Endothelial cell of umbilical vein (primary cell): ENCODE data around the gene SEMG2. TPM values are rescaled to one million over a fixed set of nuclear protein-coding genes. Genes with fewer than 3 reads are reported as not detected.

Experiments
- BruUV-seq: library from RNA; stranded (reverse); fragments of 400-500 nt; replicated peaks from 2 replicates; lab custom pipeline; 2021; lab: Mats Ljungman, UMichigan
- CTCF ChIA-PET: fragments of 300-600, 350-600 bp; sonication (Branson Sonifier 250); formaldehyde crosslinking; loops from one replicate; lab custom pipeline; 2021; ENCODE audit warnings: antibody characterized with exemption, inconsistent platforms; lab: Charles Lee
- POLR2A ChIA-PET: fragments of 300-600, 350-600 bp; sonication (Branson Sonifier 250); formaldehyde crosslinking; loops from one replicate; lab custom pipeline; 2021; ENCODE audit warnings: antibody characterized with exemption, inconsistent platforms; lab: Charles Lee
- DNase-seq: peaks from one replicate; pipeline ENCODE4 v3.0.0-alpha.2; 2011; ENCODE audit warnings: low read depth, low spot score
- FAIRE-seq: peaks from 2 replicates; lab custom pipeline; 2011; peaks lifted over from hg19 to GRCh38; lab: Jason Lieb, UNC
- H2AFZ ChIP-seq: 2 replicates; pipeline ENCODE4 v1.6.0; 2012; ENCODE audit warnings: low read depth, low read length, control low read depth, inconsistent platforms
- H3K27ac ChIP-seq: 2 replicates; pipeline ENCODE4 v1.5.1; 2011; ENCODE audit warnings: low read depth, mild to moderate bottlenecking, control low read depth, low read length, moderate library complexity; ENCODE audit not compliant: insufficient read depth
- H3K27me3 ChIP-seq, 2 experiments: 2 replicates each; pipeline versions ENCODE4 v1.6.0 to v1.6.1; 2011; ENCODE audit warnings: low read length in 2 of 2, mixed read lengths in 1 of 2; ENCODE audit not compliant: control insufficient read depth in 2 of 2, insufficient read depth in 2 of 2
- H3K36me3 ChIP-seq, 2 experiments: 2 replicates in 1 of 2; 3 replicates in 1 of 2; pipeline ENCODE4 v1.5.1; 2011; ENCODE audit warnings: low read length in 2 of 2, mild to moderate bottlenecking in 1 of 2, moderate library complexity in 1 of 2; ENCODE audit not compliant: control insufficient read depth in 2 of 2, insufficient read depth in 2 of 2; ENCODE audit errors: extremely low read depth in 1 of 2
- H3K4me1 ChIP-seq: 3 replicates; pipeline ENCODE4 v1.5.1; 2011; ENCODE audit warnings: mild to moderate bottlenecking, low read length; ENCODE audit not compliant: control insufficient read depth, insufficient read depth; ENCODE audit errors: extremely low read depth
- H3K4me2 ChIP-seq: 2 replicates; pipeline ENCODE4 v1.6.1; 2011; ENCODE audit warnings: low read length, control low read depth, mixed read lengths; ENCODE audit not compliant: insufficient read depth
- H3K4me3 ChIP-seq, 3 experiments: fragments of 200-600 bp in 1 of 3; sonication (generic), shearing (Covaris generic) in 1 of 3; replicated peaks in 1 of 3; 2 replicates each; pipeline ENCODE4 v1.5.1; 2011 to 2016; ENCODE audit warnings: control low read depth in 3 of 3, low read length in 3 of 3, mild to moderate bottlenecking in 2 of 3, inconsistent platforms in 1 of 3, low read depth in 1 of 3, moderate library complexity in 1 of 3; ENCODE audit not compliant: insufficient read depth in 1 of 3
- H3K79me2 ChIP-seq: 2 replicates; pipeline ENCODE4 v1.6.0; 2012; ENCODE audit warnings: low read length, inconsistent platforms; ENCODE audit not compliant: control insufficient read depth, insufficient read depth
- H3K9ac ChIP-seq: replicated peaks from 2 replicates; pipeline ENCODE3; 2011; ENCODE audit warnings: low read length, control low read depth; ENCODE audit not compliant: insufficient read depth; ENCODE audit errors: extremely low read depth
- H3K9me1 ChIP-seq: replicated peaks from 3 replicates; pipeline ENCODE4 v1.6.0; 2011; ENCODE audit warnings: mild to moderate bottlenecking, low read length; ENCODE audit not compliant: control insufficient read depth, insufficient read depth; ENCODE audit errors: extremely low read depth
- H3K9me3 ChIP-seq: replicated peaks from 2 replicates; pipeline ENCODE4 v1.5.1; 2012; ENCODE audit warnings: low read length, inconsistent platforms; ENCODE audit not compliant: control insufficient read depth, insufficient read depth
- H4K20me1 ChIP-seq: replicated peaks from 2 replicates; pipeline ENCODE3; 2011; ENCODE audit warnings: mild to moderate bottlenecking, low read length; ENCODE audit not compliant: control insufficient read depth, insufficient read depth; ENCODE audit errors: extremely low read depth
- CTCF ChIP-seq, 2 donors: IDR thresholded peaks; 1 replicate in 1 of 2; 2 replicates in 1 of 2; pipeline ENCODE4 v1.5.1; 2011; ENCODE audit warnings: low read length in 2 of 2, mild to moderate bottlenecking in 2 of 2, moderate library complexity in 2 of 2, control low read depth in 1 of 2, inconsistent platforms in 1 of 2, low read depth in 1 of 2; ENCODE audit not compliant: insufficient read depth in 1 of 2; ENCODE audit errors: extremely low read depth in 1 of 2
- EZH2 ChIP-seq: IDR thresholded peaks from 2 replicates; pipeline ENCODE4 v1.6.1; 2012; ENCODE audit warnings: borderline replicate concordance, low read depth, mild to moderate bottlenecking, moderate library complexity, low read length, inconsistent platforms; ENCODE audit not compliant: severe bottlenecking
- FOS ChIP-seq: IDR thresholded peaks from 2 replicates; pipeline ENCODE4 v1.6.1; 2011; ENCODE audit warnings: mild to moderate bottlenecking, low read length, moderate library complexity, borderline replicate concordance; ENCODE audit not compliant: insufficient read depth
- GATA2 ChIP-seq: IDR thresholded peaks from 2 replicates; pipeline ENCODE4 v1.7.0; 2011; ENCODE audit warnings: low read depth, mild to moderate bottlenecking, moderate library complexity, mixed read lengths, low read length; ENCODE audit not compliant: insufficient read length, insufficient read depth
- JUN ChIP-seq: IDR thresholded peaks from 2 replicates; pipeline ENCODE4 v1.6.1; 2011; ENCODE audit warnings: borderline replicate concordance, low read depth; ENCODE audit not compliant: insufficient read length, insufficient read depth
- MYC ChIP-seq: IDR thresholded peaks from one replicate; pipeline ENCODE4 v1.6.1; 2011; ENCODE audit warnings: mild to moderate bottlenecking, low read depth, low read length
- POLR2A ChIP-seq: IDR thresholded peaks from 2 replicates; pipeline ENCODE4 v1.6.1; 2012; ENCODE audit warnings: low read depth, mild to moderate bottlenecking, control low read depth, low read length
- POLR2AphosphoS5 ChIP-seq: IDR thresholded peaks from 2 replicates; pipeline ENCODE4 v1.6.1; 2012; ENCODE audit warnings: low read depth, mild to moderate bottlenecking, control low read depth, low read length, moderate library complexity; ENCODE audit not compliant: insufficient read depth
- dilution Hi-C: fragments of 300-500 bp; cut with MboI; formaldehyde crosslinking; loops from one replicate; pipeline ENCODE4 v1.15.0; 2019; ENCODE audit warnings: low sequenced_read_pairs; ENCODE audit not compliant: extremely low pct_ligation_motif_present
- intact Hi-C: fragments of 100-400 bp; cut with micrococcal nuclease; formaldehyde crosslinking; loops from one replicate; pipeline ENCODE4 v1.10.0; 2022
- polyA plus RNA-seq, 4 experiments: library from polyadenylated mRNA; depleted of rRNA in 3 of 4; stranded (reverse) in 3 of 4; unstranded in 1 of 4; fragments of >200 nt; gene quantifications; 2 replicates each; pipeline versions ENCODE4 v1.2.1 to v1.2.3, GENCODE V29; 2011 to 2012; ENCODE audit warnings: missing spikeins in 1 of 4
- total RNA-seq: library from RNA; stranded (reverse); gene quantifications from 2 replicates; pipeline ENCODE4 v1.2.3, GENCODE V29; 2021
- TF ChIP-seq, protein P1 (sequence below): IDR thresholded peaks from 2 replicates; pipeline ENCODE4 v1.6.1; 2011; ENCODE audit not compliant: insufficient read depth, insufficient read length

Gene SEMG2
- total and polyA plus RNA-seq, 2 donors (not counting 3 experiments of a cell fraction or from before 2014, with no cell fraction given), result not detected

- dilution Hi-C loops, result no loop called here
- TF ChIP-seq EZH2 (no peak), GATA2 (no peak), CTCF (IDR thresholded peaks at IDR 0.05; ENCODE audit: extremely low read depth in 1 of 2, insufficient read depth in 1 of 2, low read depth in 1 of 2, low read length in 2 of 2) (no peak), POLR2A (no peak), JUN (no peak), FOS (no peak), MYC (no peak), POLR2AphosphoS5 (no peak)
- TF ChIP-seq, protein P1, sequence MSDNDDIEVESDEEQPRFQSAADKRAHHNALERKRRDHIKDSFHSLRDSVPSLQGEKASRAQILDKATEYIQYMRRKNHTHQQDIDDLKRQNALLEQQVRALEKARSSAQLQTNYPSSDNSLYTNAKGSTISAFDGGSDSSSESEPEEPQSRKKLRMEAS, result no peak
Observed at GRCh38 chr20:45193331-45193730, 27.8 kb upstream of the SEMG2 start.

More at GRCh38 chr20:45193331-45193730, 27.8 kb upstream of the SEMG2 start:
- ChIA-PET POLR2A (no interaction called here), CTCF (interaction anchor here (0.9 to 1.2 kb wide), 2 partner anchors 12 to 54 kb away, joined by 3 to 4 read pairs; no protein-coding TSS in a partner anchor)
- Histone ChIP-seq H3K36me3 (no peaks in the 10 kb centered on the region), H3K9ac (no peak overlapping the region), H3K9me3 (no peaks in the 10 kb centered on the region), H3K27me3 (peaks cover 2 to 8% of the 10 kb centered on the region in 2 experiments), H2AFZ (no peak overlapping the region), H3K9me1 (no peaks in the 10 kb centered on the region), H4K20me1 (no peaks in the 10 kb centered on the region), H3K79me2 (no peaks in the 10 kb centered on the region), H3K4me2 (no peak overlapping the region), H3K27ac (no peak overlapping the region), H3K4me3 (no peak overlapping the region), H3K4me1 (no peaks in the 10 kb centered on the region)
- intact Hi-C loops, result no loop called here
- DNase-seq (no peak), FAIRE-seq (no peak)
- no TSS peak for BruUV-seq
